NCI-H2107 treated with DMSO at 0.1 percent for 48 hours (cell line): ENCODE measurements around the gene KCTD17.

Experiments
- DNase-seq: peaks from one replicate; lab custom pipeline; 2025; ENCODE audit not compliant: unreplicated experiment; lab: John Stamatoyannopoulos, UW

Gene KCTD17

GRCh38 chr22:37075822-37076433 lies 24.4 kb downstream of the KCTD17 start:
- DNase-seq: no peak

- DNase-seq: no peak
Observed at GRCh38 chr22:37077802-37078448, 26.4 kb downstream of the KCTD17 start.

- no peak for DNase-seq
Observed at GRCh38 chr22:37079158-37079557, 27.6 kb downstream of the KCTD17 start.

- no peak for DNase-seq
Observed at GRCh38 chr22:37079668-37080171, 28.2 kb downstream of the KCTD17 start.

- DNase-seq: no peak
Observed at GRCh38 chr22:37080438-37080837, 28.9 kb downstream of the KCTD17 start.

GRCh38 chr22:37080838-37081237 lies 29.3 kb downstream of the KCTD17 start:
- DNase-seq: no peak

- no peak for DNase-seq
Observed at GRCh38 chr22:37082251-37082873, 30.8 kb downstream of the KCTD17 start.

GRCh38 chr22:37083914-37084313 lies 32.4 kb downstream of the KCTD17 start:
- no peak for DNase-seq

GRCh38 chr22:37084385-37084784 lies 32.8 kb downstream of the KCTD17 start:
- DNase-seq: no peak

GRCh38 chr22:37086184-37086583 lies 34.6 kb downstream of the KCTD17 start:
- no peak for DNase-seq

GRCh38 chr22:37088108-37088605 lies 36.6 kb downstream of the KCTD17 start:
- DNase-seq: no peak

GRCh38 chr22:37088750-37089408 lies 37.3 kb downstream of the KCTD17 start:
- DNase-seq: no peak

- no peak for DNase-seq
Observed at GRCh38 chr22:37089434-37089833, 37.9 kb downstream of the KCTD17 start.

- DNase-seq: no peak
Observed at GRCh38 chr22:37090920-37091695, 39.6 kb downstream of the KCTD17 start.

- DNase-seq: no peak
Observed at GRCh38 chr22:37091994-37092393, 40.5 kb downstream of the KCTD17 start.

- DNase-seq: no peak
Observed at GRCh38 chr22:37092997-37093396, 41.5 kb downstream of the KCTD17 start.

GRCh38 chr22:37094239-37094638 lies 42.7 kb downstream of the KCTD17 start:
- DNase-seq: no peak

GRCh38 chr22:37095113-37095512 lies 43.6 kb downstream of the KCTD17 start:
- DNase-seq: no peak

- DNase-seq: no peak
Observed at GRCh38 chr22:37097346-37097745, 45.8 kb downstream of the KCTD17 start.

GRCh38 chr22:37098976-37099591 lies 47.5 kb downstream of the KCTD17 start:
- peak; percentile 12 for DNase-seq
